Gastrocnemius medialis (tissue), 4 donors: ENCODE results near the gene NDRG2. TPM values are rescaled to one million over a fixed set of nuclear protein-coding genes. Genes with fewer than 3 reads are reported as not detected.

ENCODE experiments used
- ATAC-seq, 2 donors: fragments of 150-250 bp; one replicate each; pipeline ENCODE4 v1.9.1; 2016
- DNase-seq, 2 donors: peaks; one replicate each; pipeline ENCODE4 v3.0.0-alpha.2; 2019
- H3K27ac ChIP-seq, 4 donors: fragments of 200-600 bp; sonication (generic); 1 replicate in 1 of 4; 2 replicates in 3 of 4; pipeline ENCODE4 v1.5.1; 2016 to 2018; ENCODE audit warnings: mild to moderate bottlenecking in 2 of 4, moderate library complexity in 1 of 4
- H3K27me3 ChIP-seq, 3 donors: fragments of 200-600 bp; sonication (generic) in 2 of 3; 1 replicate in 1 of 3; 2 replicates in 2 of 3; pipeline versions ENCODE4 v1.5.1 to v1.6.0; 2016 to 2019; ENCODE audit warnings: mild to moderate bottlenecking in 1 of 3, moderate library complexity in 1 of 3
- H3K36me3 ChIP-seq, 2 donors: fragments of 200-600 bp; sonication (generic) in 1 of 2; one replicate each; pipeline ENCODE4 v1.5.1; 2017 to 2018
- H3K4me1 ChIP-seq, 2 donors: fragments of 200-600 bp; sonication (generic) in 1 of 2; one replicate each; pipeline ENCODE4 v1.5.1; 2016 to 2017; ENCODE audit warnings: mild to moderate bottlenecking in 2 of 2
- H3K4me3 ChIP-seq, 4 donors: fragments of 200-600 bp; sonication (generic) in 3 of 4; 1 replicate in 1 of 4; 2 replicates in 3 of 4; pipeline ENCODE4 v1.5.1; 2016 to 2019; ENCODE audit warnings: mild to moderate bottlenecking in 2 of 4
- H3K9me3 ChIP-seq, 3 donors: fragments of 200-600 bp; sonication (generic) in 2 of 3; 1 replicate in 1 of 3; 2 replicates in 2 of 3; pipeline ENCODE4 v1.5.1; 2016 to 2019
- POLR2A ChIP-seq, 2 donors: fragments of 450-650 bp; IDR thresholded peaks; one replicate each; pipeline ENCODE4 v1.6.1; 2017; ENCODE audit warnings: antibody characterized with exemption in 2 of 2, mild to moderate bottlenecking in 2 of 2, moderate library complexity in 2 of 2
- in situ Hi-C, 4 donors: fragments of 200-750 bp; cut with MboI; loops; one replicate each; pipeline versions ENCODE4 v1.15.0 to v1.8.0; 2017; ENCODE audit warnings: low sequenced_read_pairs in 4 of 4
- intact Hi-C: fragments of 100-400 bp; cut with DNase I; formaldehyde crosslinking; loops from one replicate; pipeline ENCODE4 v1.15.1; 2023; ENCODE audit warnings: low total_unique reads
- total RNA-seq, 4 donors: library from RNA; depleted of rRNA; stranded (reverse); fragments of >200 nt; gene quantifications; one replicate each; pipeline versions ENCODE4 v1.1.0 to v1.2.3, GENCODE V29; 2016
- TF ChIP-seq, protein P1 (sequence below), 5 experiments: fragments of 450-650 bp in 3 of 5; fragments of 200-600 bp in 2 of 5; sonication (generic) in 2 of 5; IDR thresholded peaks in 4 of 5; conservative IDR thresholded peaks in 1 of 5; 1 replicate in 4 of 5; 2 replicates in 1 of 5; pipeline ENCODE4 v1.5.1; 2016 to 2019; ENCODE audit warnings: antibody characterized with exemption in 5 of 5, mild to moderate bottlenecking in 3 of 5, moderate library complexity in 3 of 5

Gene NDRG2
- total RNA-seq, 4 donors from 2014 or later = 759 to 2,790 (median 1,841) TPM

DNA sequence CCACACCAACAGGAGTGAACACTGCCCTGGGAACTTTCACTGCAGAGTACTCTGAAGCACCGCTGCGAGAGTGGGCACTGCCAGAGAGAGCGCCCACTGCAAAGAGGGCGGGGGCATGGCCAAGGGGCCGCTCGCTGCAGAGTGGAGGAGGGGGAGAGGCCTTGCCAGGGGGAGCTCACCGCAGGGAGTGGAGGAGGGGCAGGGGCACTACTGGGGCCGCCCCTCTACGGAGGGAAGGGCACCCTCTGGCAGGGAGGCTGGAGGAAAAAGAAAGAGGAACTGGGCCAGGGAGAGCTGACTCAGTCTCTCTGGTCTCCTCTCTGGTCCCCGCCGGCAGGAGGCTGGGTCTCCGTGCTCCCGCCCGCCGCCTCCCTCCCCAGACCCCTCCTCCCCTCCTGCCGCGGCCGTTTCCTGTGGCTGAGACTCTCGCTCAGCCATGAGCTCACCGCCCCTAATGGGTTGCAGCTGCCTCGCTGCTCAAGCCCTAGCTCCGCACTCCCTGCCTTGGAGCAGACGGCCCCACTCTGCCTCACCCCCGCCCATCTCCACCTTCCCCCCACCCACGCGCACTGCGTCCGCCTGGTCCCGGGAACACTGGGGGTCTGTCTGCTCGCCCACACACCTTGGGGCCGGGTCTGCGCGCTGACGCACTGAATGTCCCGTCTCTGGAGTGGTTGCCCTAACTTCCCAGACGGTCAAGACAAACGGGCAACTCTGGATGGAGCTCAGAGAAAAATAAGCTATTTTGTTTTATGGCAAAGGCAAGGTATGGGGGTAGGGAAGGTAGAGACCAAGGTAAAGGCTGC lies 46.6 kb upstream of the NDRG2 start:
- H3K27ac ChIP-seq = peak overlapping the region; percentile 84 to 91 (median 88)
- ATAC-seq = peak; percentile 21 to 37
- in situ Hi-C loops (loop anchor here in 1 of 4 donors (25.0 kb wide), 1 partner anchor 384 kb away; the partner anchor contains the start of genes ANG and RNASE4), intact Hi-C loops (no loop called here)
- H3K9me3 ChIP-seq = no peaks in the 10 kb centered on the region
- DNase-seq = peak; percentile 55 to 65
- H3K36me3 ChIP-seq = peaks cover 0 to 15% of the 10 kb centered on the region in 2 donors
- TF ChIP-seq, protein P1, sequence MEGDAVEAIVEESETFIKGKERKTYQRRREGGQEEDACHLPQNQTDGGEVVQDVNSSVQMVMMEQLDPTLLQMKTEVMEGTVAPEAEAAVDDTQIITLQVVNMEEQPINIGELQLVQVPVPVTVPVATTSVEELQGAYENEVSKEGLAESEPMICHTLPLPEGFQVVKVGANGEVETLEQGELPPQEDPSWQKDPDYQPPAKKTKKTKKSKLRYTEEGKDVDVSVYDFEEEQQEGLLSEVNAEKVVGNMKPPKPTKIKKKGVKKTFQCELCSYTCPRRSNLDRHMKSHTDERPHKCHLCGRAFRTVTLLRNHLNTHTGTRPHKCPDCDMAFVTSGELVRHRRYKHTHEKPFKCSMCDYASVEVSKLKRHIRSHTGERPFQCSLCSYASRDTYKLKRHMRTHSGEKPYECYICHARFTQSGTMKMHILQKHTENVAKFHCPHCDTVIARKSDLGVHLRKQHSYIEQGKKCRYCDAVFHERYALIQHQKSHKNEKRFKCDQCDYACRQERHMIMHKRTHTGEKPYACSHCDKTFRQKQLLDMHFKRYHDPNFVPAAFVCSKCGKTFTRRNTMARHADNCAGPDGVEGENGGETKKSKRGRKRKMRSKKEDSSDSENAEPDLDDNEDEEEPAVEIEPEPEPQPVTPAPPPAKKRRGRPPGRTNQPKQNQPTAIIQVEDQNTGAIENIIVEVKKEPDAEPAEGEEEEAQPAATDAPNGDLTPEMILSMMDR (IDR thresholded peaks at IDR 0.05 in 4 of 5, conservative IDR thresholded peaks at IDR 0.05 in 1 of 5) = no peak
- peak in 1 of 2 donors; percentile 19 for TF ChIP-seq POLR2A (IDR thresholded peaks at IDR 0.05)
- H3K4me3 ChIP-seq = peak overlapping the region; percentile 68 to 83 (median 74)
- H3K27me3 ChIP-seq = no peaks in the 10 kb centered on the region
- peaks cover 17 to 30% of the 10 kb centered on the region in 2 donors for H3K4me1 ChIP-seq

- TF ChIP-seq POLR2A (IDR thresholded peaks at IDR 0.05) = no peak
- TF ChIP-seq, protein P1 (IDR thresholded peaks at IDR 0.05 in 4 of 5, conservative IDR thresholded peaks at IDR 0.05 in 1 of 5) = no peak
- DNase-seq (peak in 1 of 2 donors; percentile 39), ATAC-seq (peak; percentile 26 to 37)
- peak overlapping the region; percentile 84 to 91 (median 88) for H3K27ac ChIP-seq
- H3K4me3 ChIP-seq = peak overlapping the region; percentile 68 to 83 (median 74)
- no peaks in the 10 kb centered on the region for H3K9me3 ChIP-seq
- in situ Hi-C loops = loop anchor here in 1 of 4 donors (25.0 kb wide), 1 partner anchor 383 kb away; the partner anchor contains the start of genes ANG and RNASE4
- peaks cover 17 to 30% of the 10 kb centered on the region in 2 donors for H3K4me1 ChIP-seq
- intact Hi-C loops = loop anchor here (1.0 kb wide), 1 partner anchor 34 kb away; no protein-coding TSS in a partner anchor
- no peaks in the 10 kb centered on the region for H3K27me3 ChIP-seq
- H3K36me3 ChIP-seq = peaks cover 0 to 8% of the 10 kb centered on the region in 2 donors
Measured at GRCh38 chr14:21070610-21071224, 45.9 kb upstream of the NDRG2 start.

- Histone ChIP-seq H3K4me3 (peak within 1 kb of the TSS; percentile 68 to 83 (median 74)), H3K4me1 (peaks cover 17 to 30% of the 10 kb centered on the region in 2 donors), H3K27me3 (no peaks in the 10 kb centered on the region), H3K36me3 (peaks cover 0 to 7% of the 10 kb centered on the region in 2 donors), H3K9me3 (no peaks in the 10 kb centered on the region), H3K27ac (peak within 1 kb of the TSS; percentile 84 to 91 (median 88))
- DNase-seq (peak in 1 of 2 donors; percentile 70), ATAC-seq (peak; percentile 69 to 72)
- peak; percentile 60 to 65 for TF ChIP-seq POLR2A (IDR thresholded peaks at IDR 0.05)
- TF ChIP-seq, protein P1 (IDR thresholded peaks at IDR 0.05 in 4 of 5, conservative IDR thresholded peaks at IDR 0.05 in 1 of 5) = no peak
- in situ Hi-C loops (loop anchor here in 1 of 4 donors (25.0 kb wide), 1 partner anchor 383 kb away; the partner anchor contains the start of genes ANG and RNASE4), intact Hi-C loops (loop anchor here (1.0 kb wide), 1 partner anchor 34 kb away; no protein-coding TSS in a partner anchor)
Measured at GRCh38 chr14:21070083-21070609, 45.3 kb upstream of the NDRG2 start, which contains the start of gene ARHGEF40. Gene ARHGEF40 (plus strand): TSS chr14:21070304. CDS start chr14:21070397, 93 bp downstream.

- peaks cover 17 to 30% of the 10 kb centered on the region in 2 donors for H3K4me1 ChIP-seq
- H3K27me3 ChIP-seq = no peaks in the 10 kb centered on the region
- no peaks in the 10 kb centered on the region for H3K9me3 ChIP-seq
- peaks cover 0 to 7% of the 10 kb centered on the region in 2 donors for H3K36me3 ChIP-seq
- H3K27ac ChIP-seq = peak overlapping the region; percentile 84 to 91 (median 88)
- DNase-seq (no peak), ATAC-seq (peak in 1 of 2 donors; percentile 11)
- in situ Hi-C loops (loop anchor here in 2 of 4 donors (5.0 to 25.0 kb wide), 3 partner anchors 33 to 382 kb away; partner anchors contain the start of genes ANG (in 1 of the 2), RNASE4 (in 1 of the 2) and TMEM253 (in 1 of the 2)), intact Hi-C loops (loop anchor here (1.0 kb wide), 1 partner anchor 35 kb away; no protein-coding TSS in a partner anchor)
- no peak for TF ChIP-seq POLR2A (IDR thresholded peaks at IDR 0.05)
- TF ChIP-seq, protein P1 (IDR thresholded peaks at IDR 0.05 in 4 of 5, conservative IDR thresholded peaks at IDR 0.05 in 1 of 5) = no peak
- H3K4me3 ChIP-seq = peak overlapping the region; percentile 68 to 83 (median 74)
Measured at GRCh38 chr14:21069388-21070082, 44.7 kb upstream of the NDRG2 start.
